CD4-positive, alpha-beta T cell treated with Interferon gamma for 1 hour (primary cell): Measurements from ENCODE around the gene FCRLA.
"Not testable (repeated sequence)": the region's sequence is repeated elsewhere in the genome, so short reads cannot be mapped to it uniquely, and the experiment has no call there.

Experiments used
- DNase-seq: peaks from one replicate; pipeline ENCODE4 v3.0.0-alpha.2; 2020

FCRLA gene

GRCh38 chr1:161707503-161707902 is 474 bp downstream of the FCRLA start:
- no peak for DNase-seq

- no peak for DNase-seq
These were observed 2.3 kb downstream of the FCRLA start for GRCh38 chr1:161709373-161709772.

- no peak for DNase-seq
These were observed 3.5 kb downstream of the FCRLA start for GRCh38 chr1:161710560-161710959.

GRCh38 chr1:161718559-161719324 is 11.7 kb downstream of the FCRLA start:
- no peak for DNase-seq

GRCh38 chr1:161719325-161719611 is 12.2 kb downstream of the FCRLA start:
- no peak for DNase-seq

- no peak for DNase-seq
These were observed 13.4 kb downstream of the FCRLA start for GRCh38 chr1:161720422-161720821.

GRCh38 chr1:161720956-161721737 is 14.1 kb downstream of the FCRLA start, which contains the start of gene FCRLB:
Gene FCRLB (plus strand): TSS chr1:161721544. CDS start chr1:161722673, 1,129 bp downstream.
- no peak for DNase-seq

GRCh38 chr1:161721738-161722343 is 14.8 kb downstream of the FCRLA start:
- peak; percentile 49 for DNase-seq

GRCh38 chr1:161722406-161722805 is 15.4 kb downstream of the FCRLA start:
- DNase-seq = no peak

- DNase-seq = no peak
These were observed 16.6 kb downstream of the FCRLA start for GRCh38 chr1:161723459-161724141.

GRCh38 chr1:161725258-161725907 is 18.4 kb downstream of the FCRLA start:
- not testable (repeated sequence) for DNase-seq

GRCh38 chr1:161725908-161726472 is 19.0 kb downstream of the FCRLA start:
- peak; percentile 17 for DNase-seq

- peak; percentile 70 for DNase-seq
These were observed 19.6 kb downstream of the FCRLA start for GRCh38 chr1:161726473-161727255.

GRCh38 chr1:161727256-161727924 is 20.4 kb downstream of the FCRLA start:
- peak; percentile 18 for DNase-seq

- no peak for DNase-seq
These were observed 21.6 kb downstream of the FCRLA start for GRCh38 chr1:161728376-161729226.

- no peak for DNase-seq
These were observed 23.1 kb downstream of the FCRLA start for GRCh38 chr1:161730050-161730564.

- DNase-seq = no peak
These were observed 24.2 kb downstream of the FCRLA start for GRCh38 chr1:161731241-161731640.

- no peak for DNase-seq
These were observed 25.1 kb downstream of the FCRLA start for GRCh38 chr1:161731981-161732718.

- no peak for DNase-seq
These were observed 26.5 kb downstream of the FCRLA start for GRCh38 chr1:161733526-161733925.
